Measurements from ENCODE around the gene CCR4. TPM values are rescaled to one million over a fixed set of nuclear protein-coding genes. Genes with fewer than 3 reads are reported as not detected.

Gene CCR4
- total RNA-seq, 1 experiment from 2014 or later = not detected

DNA sequence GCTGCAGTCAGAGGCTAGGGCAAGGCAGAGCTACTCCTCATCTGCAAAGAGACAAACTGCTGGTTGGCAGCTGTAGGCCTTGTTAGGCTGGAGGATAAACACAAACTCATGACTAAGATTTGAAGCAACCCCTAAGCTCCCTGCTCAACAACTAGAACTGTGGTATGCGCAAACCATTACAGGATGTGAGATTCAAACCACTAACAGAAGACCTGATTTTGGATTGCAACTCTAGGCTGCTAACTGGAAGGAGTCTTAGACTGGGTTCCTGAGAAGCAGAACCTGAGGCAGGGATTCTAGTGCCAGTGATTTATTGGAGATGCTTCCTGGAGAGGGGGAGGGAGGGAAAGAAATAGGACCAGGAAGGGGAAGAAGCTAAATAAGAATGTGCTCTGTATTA, 22.5 kb downstream of the CCR4 start:
- H3K4me3 ChIP-seq (replicated peaks in 1 of 2; ENCODE audit: low read depth in 1 of 2, low read length in 2 of 2) = no peak overlapping the region
- no peaks in the 10 kb centered on the region for H3K36me3 ChIP-seq (ENCODE audit: control insufficient read depth in 1 of 2, insufficient read depth in 2 of 2, low read length in 2 of 2)
- ATAC-seq = no peak
- H3K4me2 ChIP-seq (ENCODE audit: low read length) = no peak overlapping the region
- CTCF ChIA-PET = no interaction called here
- no peak overlapping the region for H2AFZ ChIP-seq (ENCODE audit: low read depth, low read length, poor library complexity, severe bottlenecking)
- no peaks in the 10 kb centered on the region for H3K27me3 ChIP-seq (ENCODE audit: insufficient read depth, low read length)
- RAD21 ChIA-PET (ENCODE audit: low non-redundant PET in 1 of 2, low total read pairs in 2 of 2, uncharacterized antibody in 2 of 2, unreplicated experiment in 2 of 2) = no interaction called here
- no peaks in the 10 kb centered on the region for H3K9me3 ChIP-seq (ENCODE audit: control insufficient read depth in 1 of 2, insufficient read depth in 1 of 2, low read depth in 1 of 2, low read length in 2 of 2)
- H3K79me2 ChIP-seq (ENCODE audit: insufficient read depth, low read length) = no peaks in the 10 kb centered on the region
- no peaks in the 10 kb centered on the region for H3K4me1 ChIP-seq (ENCODE audit: control insufficient read depth in 1 of 2, insufficient read depth in 2 of 2, low read length in 2 of 2)
- H4K20me1 ChIP-seq (ENCODE audit: insufficient read depth) = no peaks in the 10 kb centered on the region
- no peaks in the 10 kb centered on the region for H3K9me2 ChIP-seq (ENCODE audit: insufficient read depth)
- intact Hi-C loops (cut with micrococcal nuclease) = no loop called here
- no peak overlapping the region for H3K27ac ChIP-seq (ENCODE audit: low read depth, low read length)
- DNase-seq (ENCODE audit: low read depth, low spot score) = no peak
- BruUV-seq (replicated peaks) = no TSS peak
- POLR2A ChIA-PET = interaction anchor here (0.9 kb wide), 1 partner anchor 12 kb away, joined by 3 read pairs; no protein-coding TSS in a partner anchor
- no peak overlapping the region for H3K9ac ChIP-seq (ENCODE audit: low read length)
- TF ChIP-seq SIN3A (IDR thresholded peaks at IDR 0.05; ENCODE audit: low read depth) (no peak), CEBPB (IDR thresholded peaks at IDR 0.05; ENCODE audit: low read depth) (no peak), CBX3 (IDR thresholded peaks at IDR 0.05; ENCODE audit: low read depth) (no peak), CTCF (IDR thresholded peaks at IDR 0.05 in 2 of 3, conservative IDR thresholded peaks at IDR 0.05 in 1 of 3; ENCODE audit: borderline replicate concordance in 1 of 3, insufficient read depth in 1 of 3, low read depth in 2 of 3, low read length in 2 of 3) (no peak), POLR2AphosphoS5 (IDR thresholded peaks at IDR 0.05; ENCODE audit: low read depth, low read length) (no peak), RAD21 (IDR thresholded peaks at IDR 0.05; ENCODE audit: low read depth) (no peak), POLR2A (IDR thresholded peaks at IDR 0.05; ENCODE audit: borderline replicate concordance, extremely low read depth, insufficient read depth, insufficient read length) (no peak), FOSL1 (IDR thresholded peaks at IDR 0.05; ENCODE audit: low read depth) (no peak), SP1 (IDR thresholded peaks at IDR 0.05; ENCODE audit: low read depth) (no peak), JUND (IDR thresholded peaks at IDR 0.05) (no peak), ZFX (IDR thresholded peaks at IDR 0.05) (no peak), ZBTB33 (IDR thresholded peaks at IDR 0.05; ENCODE audit: extremely low read depth, insufficient replicate concordance, low read length) (no peak), SRF (IDR thresholded peaks at IDR 0.05; ENCODE audit: low read depth) (no peak), MAX (IDR thresholded peaks at IDR 0.05) (no peak), YY1 (IDR thresholded peaks at IDR 0.05; ENCODE audit: extremely low read depth, insufficient replicate concordance, low read depth, low read length) (no peak)
- TF ChIP-seq, protein P1, sequence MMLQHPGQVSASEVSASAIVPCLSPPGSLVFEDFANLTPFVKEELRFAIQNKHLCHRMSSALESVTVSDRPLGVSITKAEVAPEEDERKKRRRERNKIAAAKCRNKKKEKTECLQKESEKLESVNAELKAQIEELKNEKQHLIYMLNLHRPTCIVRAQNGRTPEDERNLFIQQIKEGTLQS (IDR thresholded peaks at IDR 0.05) = no peak
- TF ChIP-seq, protein P2, sequence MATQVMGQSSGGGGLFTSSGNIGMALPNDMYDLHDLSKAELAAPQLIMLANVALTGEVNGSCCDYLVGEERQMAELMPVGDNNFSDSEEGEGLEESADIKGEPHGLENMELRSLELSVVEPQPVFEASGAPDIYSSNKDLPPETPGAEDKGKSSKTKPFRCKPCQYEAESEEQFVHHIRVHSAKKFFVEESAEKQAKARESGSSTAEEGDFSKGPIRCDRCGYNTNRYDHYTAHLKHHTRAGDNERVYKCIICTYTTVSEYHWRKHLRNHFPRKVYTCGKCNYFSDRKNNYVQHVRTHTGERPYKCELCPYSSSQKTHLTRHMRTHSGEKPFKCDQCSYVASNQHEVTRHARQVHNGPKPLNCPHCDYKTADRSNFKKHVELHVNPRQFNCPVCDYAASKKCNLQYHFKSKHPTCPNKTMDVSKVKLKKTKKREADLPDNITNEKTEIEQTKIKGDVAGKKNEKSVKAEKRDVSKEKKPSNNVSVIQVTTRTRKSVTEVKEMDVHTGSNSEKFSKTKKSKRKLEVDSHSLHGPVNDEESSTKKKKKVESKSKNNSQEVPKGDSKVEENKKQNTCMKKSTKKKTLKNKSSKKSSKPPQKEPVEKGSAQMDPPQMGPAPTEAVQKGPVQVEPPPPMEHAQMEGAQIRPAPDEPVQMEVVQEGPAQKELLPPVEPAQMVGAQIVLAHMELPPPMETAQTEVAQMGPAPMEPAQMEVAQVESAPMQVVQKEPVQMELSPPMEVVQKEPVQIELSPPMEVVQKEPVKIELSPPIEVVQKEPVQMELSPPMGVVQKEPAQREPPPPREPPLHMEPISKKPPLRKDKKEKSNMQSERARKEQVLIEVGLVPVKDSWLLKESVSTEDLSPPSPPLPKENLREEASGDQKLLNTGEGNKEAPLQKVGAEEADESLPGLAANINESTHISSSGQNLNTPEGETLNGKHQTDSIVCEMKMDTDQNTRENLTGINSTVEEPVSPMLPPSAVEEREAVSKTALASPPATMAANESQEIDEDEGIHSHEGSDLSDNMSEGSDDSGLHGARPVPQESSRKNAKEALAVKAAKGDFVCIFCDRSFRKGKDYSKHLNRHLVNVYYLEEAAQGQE (IDR thresholded peaks at IDR 0.05; ENCODE audit: low read depth) = no peak

All from HCT116 (cell line).